Urinary bladder (tissue), 4 donors: ENCODE data around the gene AMFR. TPM values are rescaled to one million over a fixed set of nuclear protein-coding genes. Genes with fewer than 3 reads are reported as not detected.

Experiments
- DNase-seq: peaks from one replicate; pipeline ENCODE4 v3.0.0-alpha.2; 2015; ENCODE audit errors: extremely low spot score
- H3K27ac ChIP-seq: one replicate; pipeline ENCODE4 v1.5.1; 2013; ENCODE audit warnings: low read depth, mild to moderate bottlenecking, moderate library complexity
- H3K36me3 ChIP-seq: one replicate; pipeline ENCODE4 v1.6.1; 2013; ENCODE audit warnings: mild to moderate bottlenecking, moderate library complexity; ENCODE audit not compliant: insufficient read depth
- H3K4me1 ChIP-seq: one replicate; pipeline ENCODE4 v1.6.1; 2013; ENCODE audit warnings: mild to moderate bottlenecking, moderate library complexity; ENCODE audit not compliant: insufficient read depth
- H3K4me3 ChIP-seq: one replicate; pipeline ENCODE4 v1.5.1; 2013; ENCODE audit warnings: low read depth, low read length
- WGBS: extraction: QIAGEN DNeasy Blood & Tissue Kit; methylation state at CpG from one replicate; pipeline ENCODE4 v1.1.7; 2013; 5-methylcytosine and 5-hydroxymethylcytosine counted together
- polyA plus RNA-seq: library from polyadenylated mRNA; stranded (reverse); fragments of 200-250 nt; gene quantifications from one replicate; pipeline ENCODE4 v1.2.3, GENCODE V29; 2013
- total RNA-seq: library from RNA; depleted of rRNA; stranded (reverse); fragments of >200 nt; gene quantifications from one replicate; pipeline ENCODE4 v1.2.3, GENCODE V29; 2014
- donor health status: healthy with polysubstance abuse.
- donor health status: healthy.

The AMFR gene
- total and polyA plus RNA-seq, 2 donors: 82.6 to 120 TPM

- Histone ChIP-seq H3K36me3 (no peaks in the 10 kb centered on the region), H3K4me3 (no peak overlapping the region), H3K27ac (no peak overlapping the region), H3K4me1 (no peaks in the 10 kb centered on the region)
- WGBS: 88% methylated on average over 7 of the region's 7 CpGs
- DNase-seq: no peak
Observed at GRCh38 chr16:56315955-56316354, 109.4 kb downstream of the AMFR start.

- DNase-seq: no peak
- no peak overlapping the region for H3K27ac ChIP-seq
- no peak overlapping the region for H3K4me3 ChIP-seq
- WGBS: 78% methylated on average over 18 of the region's 18 CpGs
- H3K36me3 ChIP-seq: no peaks in the 10 kb centered on the region
- no peaks in the 10 kb centered on the region for H3K4me1 ChIP-seq
Observed at GRCh38 chr16:56314244-56314850, 111.0 kb downstream of the AMFR start.

- 95% methylated on average over 7 of the region's 7 CpGs for WGBS
- H3K4me3 ChIP-seq: no peak overlapping the region
- H3K4me1 ChIP-seq: no peaks in the 10 kb centered on the region
- no peaks in the 10 kb centered on the region for H3K36me3 ChIP-seq
- no peak overlapping the region for H3K27ac ChIP-seq
- no peak for DNase-seq
Observed at GRCh38 chr16:56312556-56312955, 112.8 kb downstream of the AMFR start.

- Histone ChIP-seq H3K4me1 (no peaks in the 10 kb centered on the region), H3K36me3 (no peaks in the 10 kb centered on the region), H3K4me3 (no peak overlapping the region), H3K27ac (no peak overlapping the region)
- DNase-seq: no peak
- WGBS: 68% methylated on average over 11 of the region's 11 CpGs
Observed at GRCh38 chr16:56312028-56312300, 113.4 kb downstream of the AMFR start.

Other genes starting within 250 kb of the AMFR start
- gene GNAO1, start 234.1 kb downstream of the AMFR start, total RNA-seq: 4.7 TPM
- gene GNAO1, start 234.1 kb downstream of the AMFR start, polyA plus RNA-seq: 31.1 TPM
- 144 TPM for gene NUDT21, start 25.8 kb upstream of the AMFR start, total RNA-seq
- 47.3 TPM for gene NUDT21, start 25.8 kb upstream of the AMFR start, polyA plus RNA-seq
- 58.2 TPM for gene OGFOD1, start 26.0 kb upstream of the AMFR start, total RNA-seq
- 25.8 TPM for gene OGFOD1, start 26.0 kb upstream of the AMFR start, polyA plus RNA-seq
- 83.1 TPM for gene BBS2, start 94.5 kb upstream of the AMFR start, total RNA-seq
- 34.5 TPM for gene BBS2, start 94.5 kb upstream of the AMFR start, polyA plus RNA-seq
- gene MT4, start 139.5 kb upstream of the AMFR start, total RNA-seq: not detected
- gene MT4, start 139.5 kb upstream of the AMFR start, polyA plus RNA-seq: not detected
- gene MT3, start 164.0 kb upstream of the AMFR start, total RNA-seq: 1.1 TPM
- gene MT3, start 164.0 kb upstream of the AMFR start, polyA plus RNA-seq: 8.7 TPM
- gene MT2A, start 183.0 kb upstream of the AMFR start, total RNA-seq: 8.2 TPM
- 890 TPM for gene MT2A, start 183.0 kb upstream of the AMFR start, polyA plus RNA-seq
- gene MT1E, start 200.2 kb upstream of the AMFR start, total RNA-seq: 14.7 TPM
- gene MT1E, start 200.2 kb upstream of the AMFR start, polyA plus RNA-seq: 189 TPM
- 0.48 TPM for gene MT1M, start 207.1 kb upstream of the AMFR start, total RNA-seq
- gene MT1M, start 207.1 kb upstream of the AMFR start, polyA plus RNA-seq: 182 TPM
- gene MT1A, start 213.1 kb upstream of the AMFR start, total RNA-seq: not detected
- 244 TPM for gene MT1A, start 213.1 kb upstream of the AMFR start, polyA plus RNA-seq
- gene MT1B, start 226.3 kb upstream of the AMFR start, total RNA-seq: not detected
- gene MT1B, start 226.3 kb upstream of the AMFR start, polyA plus RNA-seq: not detected
- gene MT1F, start 232.4 kb upstream of the AMFR start, total RNA-seq: 0.95 TPM
- gene MT1F, start 232.4 kb upstream of the AMFR start, polyA plus RNA-seq: 10.3 TPM
- not detected for gene MT1G, start 242.5 kb upstream of the AMFR start, total RNA-seq
- 55.5 TPM for gene MT1G, start 242.5 kb upstream of the AMFR start, polyA plus RNA-seq
- not detected for gene MT1H, start 244.3 kb upstream of the AMFR start, total RNA-seq
- not detected for gene MT1H, start 244.3 kb upstream of the AMFR start, polyA plus RNA-seq